K562 (cell line): Measurements from ENCODE around the gene HRH4. TPM values are rescaled to one million over a fixed set of nuclear protein-coding genes. Genes with fewer than 3 reads are reported as not detected.

Experiments
- ATAC-seq: fragments of 200-7000 bp; cut with Tn5 transposase; 3 replicates; pipeline ENCODE4 v1.9.1; 2020; ENCODE audit warnings: moderate library complexity
- BruUV-seq: library from RNA; stranded (reverse); fragments of 400-500 nt; replicated peaks from 2 replicates; lab custom pipeline; 2021; lab: Mats Ljungman, UMichigan
- CTCF ChIA-PET: fragments of 300-600 bp; formaldehyde crosslinking; extraction: SDS; loops from one replicate; lab custom pipeline; 2021; ENCODE audit warnings: low intra/inter-chr PET ratio; lab: Yijun Ruan, JAX
- POLR2A ChIA-PET: fragments of 300-600, 350-650 bp; sonication (Branson Sonifier 250); formaldehyde crosslinking; extraction: SDS; loops from one replicate; lab custom pipeline; 2021; ENCODE audit warnings: antibody characterized with exemption, inconsistent platforms; lab: Yijun Ruan, JAX
- DNase-seq, 4 experiments: peaks; one replicate each; pipeline versions ENCODE4 v3.0.0 to v3.0.0-alpha.2; 2011 to 2018; ENCODE audit warnings: low spot score in 3 of 4, mixed read lengths in 3 of 4; ENCODE audit errors: extremely low read depth in 1 of 4
- FAIRE-seq: peaks from 2 replicates; lab custom pipeline; 2011; peaks lifted over from hg19 to GRCh38; lab: Jason Lieb, UNC
- H2AFZ ChIP-seq: 2 replicates; pipeline ENCODE4 v1.6.0; 2011; ENCODE audit warnings: low read depth, low read length, control low read depth, inconsistent platforms
- H3K27ac ChIP-seq: fragments of 200-600 bp; 3 replicates; pipeline ENCODE4 v1.8.0; 2011; ENCODE audit warnings: low read depth, mild to moderate bottlenecking, control low read depth, inconsistent platforms, low read length, moderate library complexity, mixed read lengths; ENCODE audit errors: extremely low read depth
- H3K27me3 ChIP-seq, 2 experiments: fragments of 300-600 bp in 1 of 2; 2 replicates in 1 of 2; 3 replicates in 1 of 2; pipeline versions ENCODE4 v1.6.0 to v1.8.0; 2011; ENCODE audit warnings: inconsistent platforms in 2 of 2, low read length in 2 of 2, mild to moderate bottlenecking in 1 of 2, mixed read lengths in 1 of 2, moderate library complexity in 1 of 2; ENCODE audit not compliant: control insufficient read depth in 2 of 2, insufficient read depth in 2 of 2
- H3K36me3 ChIP-seq: fragments of 300-600 bp; 3 replicates; pipeline ENCODE4 v1.8.0; 2011; ENCODE audit warnings: mild to moderate bottlenecking, low read length, inconsistent platforms; ENCODE audit not compliant: control insufficient read depth, insufficient read depth
- H3K4me1 ChIP-seq, 2 experiments: fragments of 200-600 bp in 1 of 2; replicated peaks in 1 of 2; 2 replicates in 1 of 2; 3 replicates in 1 of 2; pipeline versions ENCODE4 v1.5.1 to v1.8.0; 2011; ENCODE audit warnings: inconsistent platforms in 2 of 2, low read length in 2 of 2, mild to moderate bottlenecking in 1 of 2, mixed read lengths in 1 of 2, moderate library complexity in 1 of 2; ENCODE audit not compliant: control insufficient read depth in 2 of 2, insufficient read depth in 2 of 2
- H3K4me2 ChIP-seq: 2 replicates; pipeline ENCODE4 v1.6.1; 2011; ENCODE audit warnings: low read length, control low read depth, inconsistent platforms, mixed read lengths; ENCODE audit not compliant: insufficient read depth
- H3K4me3 ChIP-seq: fragments of 200-600 bp; sonication (generic), shearing (Covaris generic); 2 replicates; pipeline ENCODE4 v1.5.1; 2016; ENCODE audit warnings: control low read depth, inconsistent platforms
- H3K79me2 ChIP-seq: fragments of 200-600 bp; 3 replicates; pipeline ENCODE4 v1.8.0; 2011; ENCODE audit warnings: low read length, inconsistent platforms; ENCODE audit not compliant: control insufficient read depth, insufficient read depth
- H3K9ac ChIP-seq, 2 experiments: 2 replicates each; pipeline versions ENCODE4 v1.6.0 to v1.6.1; 2011; ENCODE audit warnings: low read depth in 2 of 2, low read length in 2 of 2, control low read depth in 1 of 2, inconsistent platforms in 1 of 2, mild to moderate bottlenecking in 1 of 2, mixed read lengths in 1 of 2; ENCODE audit not compliant: insufficient read depth in 1 of 2
- H3K9me1 ChIP-seq: one replicate; pipeline ENCODE4 v1.6.0; 2011; ENCODE audit warnings: inconsistent platforms, mild to moderate bottlenecking, low read length, moderate library complexity; ENCODE audit not compliant: control insufficient read depth, insufficient read depth
- H3K9me3 ChIP-seq: replicated peaks from 2 replicates; pipeline ENCODE4 v1.5.1; 2011; ENCODE audit warnings: low read depth, low read length, inconsistent platforms; ENCODE audit not compliant: control insufficient read depth, insufficient read depth
- H4K20me1 ChIP-seq: replicated peaks from 2 replicates; pipeline ENCODE4 v1.6.1; 2011; ENCODE audit warnings: low read length, inconsistent platforms, mixed read lengths; ENCODE audit not compliant: control insufficient read depth, insufficient read depth
- ESRRB ChIP-seq: fragments of 250-450 bp; sonication (Bioruptor Pico); IDR thresholded peaks from 2 replicates; pipeline ENCODE4 v1.5.0; 2020; ENCODE audit warnings: mild to moderate bottlenecking, moderate library complexity, borderline replicate concordance
- EZH2 ChIP-seq: IDR thresholded peaks from 2 replicates; pipeline ENCODE4 v1.6.1; 2012; ENCODE audit warnings: low read depth, mild to moderate bottlenecking, inconsistent platforms, low read length, borderline replicate concordance
- HNRNPL ChIP-seq: fragments of 200-400 bp; formaldehyde crosslinking; IDR thresholded peaks from 2 replicates; pipeline ENCODE4 v1.6.1; 2017; ENCODE audit warnings: low read depth, mild to moderate bottlenecking, low read length
- IRF2 ChIP-seq: sonication (generic); formaldehyde crosslinking; IDR thresholded peaks from 2 replicates; pipeline ENCODE4 v1.8.1; 2022; ENCODE audit warnings: mild to moderate bottlenecking, missing genetic modification reagents
- JUND ChIP-seq, 2 experiments: IDR thresholded peaks; 2 replicates in 1 of 2; 3 replicates in 1 of 2; pipeline ENCODE4 v1.6.1; 2011; ENCODE audit warnings: borderline replicate concordance in 2 of 2, low read depth in 2 of 2, low read length in 2 of 2, improper control_type of control experiment in 1 of 2, missing biosample characterization in 1 of 2, missing genetic modification characterization in 1 of 2, missing genetic modification reagents in 1 of 2
- POLR2AphosphoS5 ChIP-seq: IDR thresholded peaks from 2 replicates; pipeline ENCODE4 v1.6.1; 2011; ENCODE audit warnings: mild to moderate bottlenecking, low read depth, low read length, moderate library complexity; ENCODE audit not compliant: control insufficient read depth, insufficient read depth
- PURB ChIP-seq: sonication (generic); formaldehyde crosslinking; IDR thresholded peaks from 2 replicates; pipeline ENCODE4 v1.9.0; 2021; ENCODE audit warnings: low read depth, mild to moderate bottlenecking, missing genetic modification reagents
- RBM34 ChIP-seq: fragments of 200-400 bp; formaldehyde crosslinking; IDR thresholded peaks from 2 replicates; pipeline ENCODE4 v1.6.1; 2018; ENCODE audit warnings: low read length, borderline replicate concordance; ENCODE audit not compliant: insufficient read depth
- SMAD4 ChIP-seq: fragments of 250-450 bp; sonication (Bioruptor Pico); conservative IDR thresholded peaks from 2 replicates; pipeline ENCODE4 v1.8.0; 2021; ENCODE audit warnings: inconsistent platforms, mild to moderate bottlenecking, moderate library complexity
- TRIM24 ChIP-seq, 2 experiments: fragments of 450-650 bp; IDR thresholded peaks; 2 replicates each; pipeline ENCODE4 v1.6.1; 2016
- ZNF174 ChIP-seq: fragments of 250-450 bp; sonication (Bioruptor Pico); IDR thresholded peaks from 2 replicates; pipeline ENCODE4 v1.4.0; 2020; ENCODE audit warnings: mild to moderate bottlenecking
- ZNF3 ChIP-seq: fragments of 250-450 bp; sonication (Bioruptor Pico); IDR thresholded peaks from 2 replicates; pipeline ENCODE4 v1.5.0; 2021; ENCODE audit warnings: mild to moderate bottlenecking, moderate library complexity
- ZNF561 ChIP-seq: fragments of 450-650 bp; formaldehyde crosslinking; conservative IDR thresholded peaks from 2 replicates; pipeline ENCODE4 v1.4.0; 2020; ENCODE audit warnings: mild to moderate bottlenecking, moderate library complexity
- ZNF699 ChIP-seq: fragments of 250-450 bp; sonication (Bioruptor Pico); IDR thresholded peaks from 2 replicates; pipeline ENCODE4 v1.8.0; 2021; ENCODE audit warnings: mild to moderate bottlenecking, moderate library complexity; ENCODE audit not compliant: insufficient replicate concordance
- WGBS: fragments of 100-300 bp; shearing (Covaris generic); methylation state at CpG from one replicate; pipeline ENCODE4 v1.1.6; 2016; ENCODE audit warnings: low coverage, mixed read lengths; ENCODE audit not compliant: insufficient coverage; ENCODE audit errors: missing lambda C conversion rate; 5-methylcytosine and 5-hydroxymethylcytosine counted together
- in situ Hi-C: fragments of 300-500 bp; cut with MboI; formaldehyde crosslinking; loops from 4 replicates; pipeline ENCODE4 v1.15.0; 2018; ENCODE audit warnings: inconsistent platforms, mixed read lengths
- intact Hi-C: fragments of 100-400 bp; cut with micrococcal nuclease; formaldehyde crosslinking; loops from 2 replicates; pipeline ENCODE4 v1.14.2; 2022
- polyA plus RNA-seq, 8 experiments: library from polyadenylated mRNA; depleted of rRNA in 4 of 8; stranded (reverse) in 5 of 8; unstranded in 3 of 8; fragments of >200 nt; fragmentation: Nextera tagmentation in 2 of 8; fragmentation: Illumina TruSeq in 1 of 8; extraction: Ambion mirVana in 2 of 8; extraction: Trizol in 1 of 8; gene quantifications; 2 replicates each; pipeline versions ENCODE4 v1.2.1 to v1.2.3, GENCODE V29; 2011 to 2014; ENCODE audit warnings: inconsistent platforms in 1 of 8, missing spikeins in 1 of 8
- total RNA-seq, 7 experiments: library from RNA; depleted of rRNA in 6 of 7; stranded (reverse); fragments of >200 nt in 6 of 7; fragmentation: Illumina TruSeq in 2 of 7; extraction: Trizol in 2 of 7; gene quantifications; 2 replicates each; pipeline versions ENCODE4 v1.2.1 to v1.2.3, GENCODE V29; 2011 to 2021; ENCODE audit warnings: low replicate concordance in 1 of 7

Gene HRH4
- total and polyA plus RNA-seq, 9 of the 15 experiments (the other 6 are each of a cell fraction or from before 2014, with no cell fraction given) = not detected

DNA sequence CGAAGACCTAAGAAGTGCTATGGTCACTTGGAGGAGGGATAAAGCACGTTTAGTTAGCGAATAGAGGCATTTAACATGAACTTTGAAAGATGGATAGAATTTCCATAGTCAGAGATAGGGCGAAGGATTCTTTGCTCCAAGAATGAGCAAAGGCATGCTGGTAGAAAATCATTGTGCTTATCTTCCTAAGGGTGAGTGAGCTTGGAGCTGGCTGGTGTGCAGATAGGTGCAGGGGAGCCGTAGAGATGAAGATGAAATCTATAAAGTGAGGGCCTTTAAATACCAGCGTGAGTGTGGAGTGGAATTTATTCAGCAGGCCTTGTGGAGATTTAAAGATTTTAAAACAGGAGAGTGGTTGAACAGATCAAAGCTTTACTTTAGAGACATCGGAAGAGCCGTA lies 1.6 kb downstream of the HRH4 start (continued):
- no peak for TF ChIP-seq RBM34
- no peak for TF ChIP-seq PURB (CRISPR knock-in tag)

DNA sequence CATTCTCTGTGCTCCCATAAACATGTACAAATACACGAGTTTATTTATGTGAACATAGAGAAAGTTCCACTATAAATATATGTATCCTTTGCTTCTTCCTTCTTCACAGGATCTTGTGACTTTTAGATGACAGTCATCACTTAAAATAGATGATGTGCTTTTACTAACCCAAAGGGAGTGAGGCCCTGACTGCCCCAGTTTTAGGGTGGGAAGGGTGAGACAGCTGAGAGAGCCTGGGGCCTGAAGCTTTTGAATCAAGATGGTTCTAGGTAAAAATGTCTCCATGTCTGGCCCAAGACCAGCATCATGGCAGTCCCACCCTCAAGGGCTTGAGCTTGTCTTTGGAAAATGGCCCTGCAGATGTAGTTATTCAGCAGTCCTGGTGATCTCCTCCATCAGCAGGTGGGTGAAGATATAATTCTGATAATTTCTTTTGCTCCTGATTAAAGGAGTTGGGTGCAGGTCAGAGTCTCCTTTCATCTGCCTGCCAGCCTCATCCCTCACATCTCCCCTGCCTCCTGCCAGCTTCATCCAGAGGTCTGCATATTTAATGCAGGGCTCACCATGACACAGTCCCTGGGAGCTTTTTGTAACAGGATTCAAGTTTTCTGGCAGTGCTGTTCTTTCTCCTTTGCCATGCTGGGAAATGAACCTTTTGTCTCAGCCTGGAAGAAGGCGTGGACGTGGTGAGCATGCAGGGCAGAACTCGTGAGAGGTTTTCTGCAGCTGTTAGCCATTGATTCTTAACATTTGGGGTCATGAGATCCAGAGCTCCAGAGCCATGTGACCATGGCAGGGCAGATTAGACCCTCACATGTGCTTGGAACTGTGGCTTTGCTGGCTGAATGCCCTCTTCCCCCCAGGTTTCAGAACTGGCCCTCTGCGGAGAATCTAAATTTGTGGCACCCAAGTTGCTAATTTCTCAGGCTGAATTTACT lies 2.7 kb downstream of the HRH4 start:
- BruUV-seq = no TSS peak
- in situ Hi-C loops = no loop called here
- FAIRE-seq (peak; percentile 6), ATAC-seq (no peak), DNase-seq (no peak)
- Histone ChIP-seq H3K27me3 (no peaks in the 10 kb centered on the region), H2AFZ (no peak overlapping the region), H3K4me3 (no peak overlapping the region), H3K4me2 (no peak overlapping the region), H3K9me1 (no peaks in the 10 kb centered on the region), H4K20me1 (no peaks in the 10 kb centered on the region), H3K27ac (no peak overlapping the region), H3K4me1 (no peaks in the 10 kb centered on the region), H3K9me3 (no peaks in the 10 kb centered on the region), H3K9ac (no peak overlapping the region), H3K36me3 (no peaks in the 10 kb centered on the region), H3K79me2 (no peaks in the 10 kb centered on the region)
- CTCF ChIA-PET = no interaction called here
- POLR2A ChIA-PET = interaction anchor here (1.3 kb wide), 1 partner anchor 29 kb away, joined by 3 read pairs; no protein-coding TSS in a partner anchor
- 0% methylated on average over 5 of the region's 5 CpGs for WGBS
- intact Hi-C loops = no loop called here
- TF ChIP-seq EZH2 = no peak
- no peak for TF ChIP-seq ZNF3 (CRISPR knock-in tag)
- TF ChIP-seq ZNF699 = no peak
- TF ChIP-seq SMAD4 (CRISPR knock-in tag) = no peak
- TF ChIP-seq ZNF174 = no peak
- no peak for TF ChIP-seq ZNF561 (CRISPR knock-in tag)
- TF ChIP-seq ESRRB (CRISPR knock-in tag) = no peak
- TF ChIP-seq IRF2 = no peak
- no peak for TF ChIP-seq POLR2AphosphoS5
- no peak for TF ChIP-seq TRIM24 (IDR thresholded peaks at IDR 0.05)
- TF ChIP-seq JUND (IDR thresholded peaks at IDR 0.05; ENCODE audit: borderline replicate concordance, low read depth, low read length) = no peak
- TF ChIP-seq JUND (tag; IDR thresholded peaks at IDR 0.05; ENCODE audit: borderline replicate concordance, low read depth, low read length) = no peak
- no peak for TF ChIP-seq HNRNPL
